Smooth muscle cell (in vitro differentiated cells): ENCODE data around the gene ROCK1. TPM values are rescaled to one million over a fixed set of nuclear protein-coding genes. Genes with fewer than 3 reads are reported as not detected.

Source experiments
- DNase-seq: peaks from one replicate; lab custom pipeline; 2025; ENCODE audit not compliant: unreplicated experiment; lab: John Stamatoyannopoulos, UW
- H2AFZ ChIP-seq: fragments of 200-600 bp; sonication (generic); 2 replicates; pipeline ENCODE4 v1.6.0; 2016; ENCODE audit warnings: antibody characterized with exemption, low read depth, mild to moderate bottlenecking
- H3F3A ChIP-seq: fragments of 200-600 bp; sonication (generic); 2 replicates; pipeline ENCODE4 v1.6.0; 2017; ENCODE audit warnings: antibody characterized with exemption, low read depth
- H3K27ac ChIP-seq: fragments of 200-600 bp; sonication (generic); 2 replicates; pipeline ENCODE4 v1.5.1; 2016; ENCODE audit warnings: low read depth, mild to moderate bottlenecking
- H3K27me3 ChIP-seq: fragments of 200-600 bp; sonication (generic); 2 replicates; pipeline ENCODE4 v1.6.1; 2016; ENCODE audit warnings: low read depth, mild to moderate bottlenecking
- H3K36me3 ChIP-seq: fragments of 200-600 bp; sonication (generic); 2 replicates; pipeline ENCODE4 v1.5.1; 2016; ENCODE audit warnings: low read depth
- H3K4me1 ChIP-seq: fragments of 200-600 bp; sonication (generic); 2 replicates; pipeline ENCODE4 v1.5.1; 2016; ENCODE audit warnings: low read depth
- H3K4me2 ChIP-seq: fragments of 200-600 bp; sonication (generic); 2 replicates; pipeline ENCODE4 v1.6.0; 2016; ENCODE audit warnings: mild to moderate bottlenecking
- H3K4me3 ChIP-seq: fragments of 200-600 bp; sonication (generic); 2 replicates; pipeline ENCODE4 v1.5.1; 2016; ENCODE audit warnings: mild to moderate bottlenecking
- H3K79me2 ChIP-seq: fragments of 200-600 bp; sonication (generic); 2 replicates; pipeline ENCODE4 v1.6.0; 2016; ENCODE audit warnings: low read depth, mild to moderate bottlenecking
- H3K9ac ChIP-seq: fragments of 200-600 bp; sonication (generic); 2 replicates; pipeline ENCODE4 v1.6.0; 2016; ENCODE audit warnings: low read depth
- H3K9me3 ChIP-seq: fragments of 200-600 bp; sonication (generic); replicated peaks from 2 replicates; pipeline ENCODE4 v1.5.1; 2016; ENCODE audit warnings: low read depth
- H4K20me1 ChIP-seq: fragments of 200-600 bp; sonication (generic); 2 replicates; pipeline ENCODE4 v1.6.0; 2016; ENCODE audit warnings: low read depth
- WGBS: methylation state at CpG from one replicate; pipeline ENCODE4 v1.1.7; 2016; ENCODE audit warnings: low lambda C conversion rate; 5-methylcytosine and 5-hydroxymethylcytosine counted together
- polyA plus RNA-seq: library from polyadenylated mRNA; unstranded; fragments of >200 nt; fragmentation: Nextera tagmentation; extraction: Ambion mirVana; gene quantifications from 2 replicates; pipeline ENCODE4 v1.2.1, GENCODE V29; 2016
- total RNA-seq: library from RNA; depleted of rRNA; stranded (reverse); fragments of >200 nt; gene quantifications from 2 replicates; pipeline ENCODE4 v1.2.3, GENCODE V29; 2014
- TF ChIP-seq, protein P1 (sequence below): fragments of 200-600 bp; sonication (generic); IDR thresholded peaks from 2 replicates; pipeline ENCODE4 v1.5.1; 2017; ENCODE audit warnings: borderline replicate concordance, mild to moderate bottlenecking, antibody characterized with exemption; ENCODE audit not compliant: insufficient read depth, poor library complexity, severe bottlenecking

ROCK1 gene
- total and polyA plus RNA-seq, 2 experiments from 2014 or later: 23.9 to 38.7 TPM

DNA sequence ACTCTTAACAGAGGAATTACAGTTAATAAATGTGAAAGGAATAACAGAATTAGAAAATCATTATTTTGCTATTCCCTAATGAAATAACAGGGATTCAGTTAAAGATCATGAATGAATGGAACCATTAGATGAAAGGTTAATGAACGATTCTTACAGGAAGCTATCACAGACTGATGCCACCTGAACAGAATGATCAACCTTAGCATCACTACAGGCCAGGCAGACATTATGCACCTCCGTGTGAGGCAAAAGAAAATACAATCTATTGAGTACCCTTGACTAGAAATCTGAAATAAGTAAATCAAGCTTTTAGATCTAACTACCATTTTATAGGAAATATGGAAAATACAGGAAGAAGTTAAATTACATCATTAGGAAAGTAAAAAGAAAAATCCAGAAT, 10.4 kb downstream of the ROCK1 start:
- no peak overlapping the region for H3K9ac ChIP-seq
- DNase-seq: no peak
- TF ChIP-seq, protein P1, sequence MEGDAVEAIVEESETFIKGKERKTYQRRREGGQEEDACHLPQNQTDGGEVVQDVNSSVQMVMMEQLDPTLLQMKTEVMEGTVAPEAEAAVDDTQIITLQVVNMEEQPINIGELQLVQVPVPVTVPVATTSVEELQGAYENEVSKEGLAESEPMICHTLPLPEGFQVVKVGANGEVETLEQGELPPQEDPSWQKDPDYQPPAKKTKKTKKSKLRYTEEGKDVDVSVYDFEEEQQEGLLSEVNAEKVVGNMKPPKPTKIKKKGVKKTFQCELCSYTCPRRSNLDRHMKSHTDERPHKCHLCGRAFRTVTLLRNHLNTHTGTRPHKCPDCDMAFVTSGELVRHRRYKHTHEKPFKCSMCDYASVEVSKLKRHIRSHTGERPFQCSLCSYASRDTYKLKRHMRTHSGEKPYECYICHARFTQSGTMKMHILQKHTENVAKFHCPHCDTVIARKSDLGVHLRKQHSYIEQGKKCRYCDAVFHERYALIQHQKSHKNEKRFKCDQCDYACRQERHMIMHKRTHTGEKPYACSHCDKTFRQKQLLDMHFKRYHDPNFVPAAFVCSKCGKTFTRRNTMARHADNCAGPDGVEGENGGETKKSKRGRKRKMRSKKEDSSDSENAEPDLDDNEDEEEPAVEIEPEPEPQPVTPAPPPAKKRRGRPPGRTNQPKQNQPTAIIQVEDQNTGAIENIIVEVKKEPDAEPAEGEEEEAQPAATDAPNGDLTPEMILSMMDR: no peak
- no peak overlapping the region for H3K4me3 ChIP-seq
- H3K27ac ChIP-seq: no peak overlapping the region
- H3K79me2 ChIP-seq: peaks cover 100% of the 10 kb centered on the region
- no peak overlapping the region for H3K4me2 ChIP-seq
- H3K4me1 ChIP-seq: no peaks in the 10 kb centered on the region
- H3K27me3 ChIP-seq: no peaks in the 10 kb centered on the region
- 91% methylated on average over 2 of the region's 2 CpGs for WGBS
- H3K9me3 ChIP-seq: no peaks in the 10 kb centered on the region
- H4K20me1 ChIP-seq: peaks cover 100% of the 10 kb centered on the region
- H3F3A ChIP-seq: no peaks in the 10 kb centered on the region
- no peaks in the 10 kb centered on the region for H3K36me3 ChIP-seq
- H2AFZ ChIP-seq: no peak overlapping the region

DNA sequence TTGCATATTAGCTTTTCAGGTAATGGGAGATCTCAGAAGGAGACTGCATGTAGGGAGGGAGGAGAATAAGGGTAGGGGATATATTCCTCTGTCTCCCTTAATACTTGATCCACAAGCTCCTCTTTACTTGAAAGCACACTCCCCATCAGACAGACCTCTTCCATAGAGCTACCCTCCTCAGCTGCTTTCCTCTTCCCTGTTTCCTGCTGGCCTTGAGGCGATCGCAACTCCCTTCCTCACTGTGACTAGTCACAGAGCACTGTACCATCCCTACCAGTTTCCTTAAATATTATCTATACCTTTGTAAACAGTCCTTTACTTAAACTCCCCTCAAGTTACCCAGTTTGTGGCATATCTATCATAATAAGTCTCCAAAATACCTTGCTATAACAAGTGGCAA, 10.9 kb downstream of the ROCK1 start:
- Histone ChIP-seq H3K79me2 (peaks cover 100% of the 10 kb centered on the region), H3K9me3 (no peaks in the 10 kb centered on the region), H3K4me3 (no peak overlapping the region), H3K36me3 (no peaks in the 10 kb centered on the region), H3K4me1 (no peaks in the 10 kb centered on the region), H4K20me1 (peaks cover 100% of the 10 kb centered on the region), H3F3A (no peaks in the 10 kb centered on the region), H3K4me2 (no peak overlapping the region), H3K27me3 (no peaks in the 10 kb centered on the region), H3K9ac (no peak overlapping the region), H2AFZ (no peak overlapping the region), H3K27ac (no peak overlapping the region)
- TF ChIP-seq, protein P1: no peak
- no peak for DNase-seq
- WGBS: 85% methylated on average over 2 of the region's 2 CpGs

DNA sequence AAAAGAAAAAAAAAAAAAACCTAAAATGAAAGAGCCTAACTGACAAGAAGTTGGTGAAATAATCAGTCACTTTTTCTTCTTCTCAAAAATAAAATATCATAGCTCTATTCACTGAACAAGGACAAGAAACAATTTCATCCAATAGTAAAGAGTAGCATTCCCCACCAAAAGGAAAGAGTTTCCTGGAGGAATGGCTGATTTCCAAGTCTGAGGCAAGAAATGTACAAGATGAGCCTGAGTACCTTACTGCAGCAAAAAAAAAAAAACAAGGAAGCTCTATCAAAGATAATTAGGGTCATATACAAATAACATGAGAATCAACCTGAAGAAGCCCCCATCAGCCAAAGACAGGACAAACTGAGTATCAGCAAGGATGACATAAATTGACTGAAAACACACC, 11.5 kb downstream of the ROCK1 start:
- TF ChIP-seq, protein P1: no peak
- peaks cover 100% of the 10 kb centered on the region for H4K20me1 ChIP-seq
- DNase-seq: no peak

DNA sequence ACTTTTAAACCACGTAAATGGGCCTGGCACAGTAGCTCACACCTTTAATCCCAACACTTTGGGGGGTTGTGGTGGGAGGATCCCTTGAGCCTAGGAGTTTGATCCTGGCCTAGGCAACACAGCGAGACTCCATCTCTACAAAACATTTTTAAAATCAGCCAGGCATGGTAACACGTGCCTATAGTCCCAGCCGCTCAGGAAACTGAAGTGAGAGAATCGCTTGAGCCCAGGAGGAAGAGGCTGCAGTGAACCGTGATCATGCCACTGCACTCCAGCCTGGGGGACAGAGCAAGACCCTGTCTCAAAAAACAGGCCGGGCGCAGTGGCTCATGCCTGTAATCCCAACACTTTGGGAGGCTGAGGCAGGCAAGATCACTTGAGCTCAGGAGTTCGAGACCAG, 12.2 kb downstream of the ROCK1 start:
- H3K4me3 ChIP-seq: no peak overlapping the region
- H3K79me2 ChIP-seq: peaks cover 100% of the 10 kb centered on the region
- H2AFZ ChIP-seq: no peak overlapping the region
- no peak overlapping the region for H3K9ac ChIP-seq
- peaks cover 100% of the 10 kb centered on the region for H4K20me1 ChIP-seq
- no peaks in the 10 kb centered on the region for H3K9me3 ChIP-seq
- H3F3A ChIP-seq: no peaks in the 10 kb centered on the region
- H3K27me3 ChIP-seq: no peaks in the 10 kb centered on the region
- H3K36me3 ChIP-seq: no peaks in the 10 kb centered on the region
- TF ChIP-seq, protein P1: no peak
- DNase-seq: no peak
- H3K4me2 ChIP-seq: no peak overlapping the region
- H3K4me1 ChIP-seq: no peaks in the 10 kb centered on the region
- WGBS: 90% methylated on average over 9 of the region's 9 CpGs
- no peak overlapping the region for H3K27ac ChIP-seq

More for the DNA sequence above, 11.5 kb downstream of the ROCK1 start:
- no peak overlapping the region for H2AFZ ChIP-seq
- H3K36me3 ChIP-seq: no peaks in the 10 kb centered on the region
- no peaks in the 10 kb centered on the region for H3F3A ChIP-seq
- no peaks in the 10 kb centered on the region for H3K9me3 ChIP-seq
- H3K27me3 ChIP-seq: no peaks in the 10 kb centered on the region
- no peak overlapping the region for H3K4me2 ChIP-seq
- H3K4me1 ChIP-seq: no peaks in the 10 kb centered on the region
- peaks cover 100% of the 10 kb centered on the region for H3K79me2 ChIP-seq
- no peak overlapping the region for H3K4me3 ChIP-seq
- H3K9ac ChIP-seq: no peak overlapping the region
- H3K27ac ChIP-seq: no peak overlapping the region
